ENCODE measurements around the gene MGRN1. TPM values are rescaled to one million over a fixed set of nuclear protein-coding genes. Genes with fewer than 3 reads are reported as not detected.

Gene MGRN1
- total RNA-seq, 1 experiment from 2014 or later, result 61.3 TPM

GRCh38 chr16:4637501-4638166 lies 13.0 kb downstream of the MGRN1 start:
- H3K9me3 Mint-ChIP-seq (ENCODE audit: unreplicated experiment), result no peaks in the 10 kb centered on the region
- no peak overlapping the region for H3K27ac Mint-ChIP-seq (ENCODE audit: low read depth, unreplicated experiment)
- H3K4me3 Mint-ChIP-seq (ENCODE audit: unreplicated experiment), result no peak overlapping the region
- no peak for DNase-seq (ENCODE audit: unreplicated experiment)
- CTCF ChIA-PET, result interaction anchor here (0.6 to 3.2 kb wide), 6 partner anchors 13 to 131 kb away, joined by 3 to 22 read pairs (median 3); partner anchors contain the start of gene MGRN1
- H3K4me1 Mint-ChIP-seq (ENCODE audit: insufficient read depth, unreplicated experiment), result no peaks in the 10 kb centered on the region
- POLR2A ChIA-PET, result interaction anchor here (0.6 to 0.9 kb wide), 2 partner anchors 9 to 1656 kb away, joined by 3 read pairs; no protein-coding TSS in a partner anchor
- no TSS peak for BruUV-seq (replicated peaks)
- H3K36me3 Mint-ChIP-seq (ENCODE audit: insufficient read depth, unreplicated experiment), result peaks cover 34% of the 10 kb centered on the region
- no peak for TF ChIP-seq CTCF (IDR thresholded peaks at IDR 0.05; ENCODE audit: unreplicated experiment)
- no peaks in the 10 kb centered on the region for H3K27me3 Mint-ChIP-seq (ENCODE audit: insufficient read depth, unreplicated experiment)
- intact Hi-C loops (cut with micrococcal nuclease), result no loop called here

- no peak for DNase-seq (ENCODE audit: unreplicated experiment)
- TF ChIP-seq CTCF (IDR thresholded peaks at IDR 0.05; ENCODE audit: unreplicated experiment), result no peak
- no peaks in the 10 kb centered on the region for H3K4me1 Mint-ChIP-seq (ENCODE audit: insufficient read depth, unreplicated experiment)
- intact Hi-C loops (cut with micrococcal nuclease), result no loop called here
- no peaks in the 10 kb centered on the region for H3K27me3 Mint-ChIP-seq (ENCODE audit: insufficient read depth, unreplicated experiment)
- POLR2A ChIA-PET, result no interaction called here
- CTCF ChIA-PET, result interaction anchor here (0.5 kb wide), 1 partner anchor 21 kb away, joined by 4 read pairs; no protein-coding TSS in a partner anchor
- no peaks in the 10 kb centered on the region for H3K9me3 Mint-ChIP-seq (ENCODE audit: unreplicated experiment)
- peaks cover 28% of the 10 kb centered on the region for H3K36me3 Mint-ChIP-seq (ENCODE audit: insufficient read depth, unreplicated experiment)
- H3K4me3 Mint-ChIP-seq (ENCODE audit: unreplicated experiment), result no peak overlapping the region
- H3K27ac Mint-ChIP-seq (ENCODE audit: low read depth, unreplicated experiment), result peak overlapping the region; percentile 50
- BruUV-seq (replicated peaks), result no TSS peak
Observed at GRCh38 chr16:4639899-4640509, 15.4 kb downstream of the MGRN1 start.

GRCh38 chr16:4640572-4641305 lies 16.1 kb downstream of the MGRN1 start:
- H3K27me3 Mint-ChIP-seq (ENCODE audit: insufficient read depth, unreplicated experiment), result no peaks in the 10 kb centered on the region
- intact Hi-C loops (cut with micrococcal nuclease), result no loop called here
- POLR2A ChIA-PET, result no interaction called here
- no peak for TF ChIP-seq CTCF (IDR thresholded peaks at IDR 0.05; ENCODE audit: unreplicated experiment)
- H3K4me3 Mint-ChIP-seq (ENCODE audit: unreplicated experiment), result no peak overlapping the region
- no peak for DNase-seq (ENCODE audit: unreplicated experiment)
- no peaks in the 10 kb centered on the region for H3K9me3 Mint-ChIP-seq (ENCODE audit: unreplicated experiment)
- no TSS peak for BruUV-seq (replicated peaks)
- peaks cover 26% of the 10 kb centered on the region for H3K36me3 Mint-ChIP-seq (ENCODE audit: insufficient read depth, unreplicated experiment)
- H3K27ac Mint-ChIP-seq (ENCODE audit: low read depth, unreplicated experiment), result no peak overlapping the region
- H3K4me1 Mint-ChIP-seq (ENCODE audit: insufficient read depth, unreplicated experiment), result no peaks in the 10 kb centered on the region
- CTCF ChIA-PET, result interaction anchor here (0.6 to 1.4 kb wide), 2 partner anchors 9 to 56 kb away, joined by 4 to 8 read pairs; no protein-coding TSS in a partner anchor

- no peaks in the 10 kb centered on the region for H3K4me1 Mint-ChIP-seq (ENCODE audit: insufficient read depth, unreplicated experiment)
- no peaks in the 10 kb centered on the region for H3K27me3 Mint-ChIP-seq (ENCODE audit: insufficient read depth, unreplicated experiment)
- DNase-seq (ENCODE audit: unreplicated experiment), result no peak
- peaks cover 20% of the 10 kb centered on the region for H3K36me3 Mint-ChIP-seq (ENCODE audit: insufficient read depth, unreplicated experiment)
- no peak overlapping the region for H3K27ac Mint-ChIP-seq (ENCODE audit: low read depth, unreplicated experiment)
- intact Hi-C loops (cut with micrococcal nuclease), result no loop called here
- no TSS peak for BruUV-seq (replicated peaks)
- ChIA-PET CTCF (interaction anchor here (0.6 to 1.4 kb wide), 2 partner anchors 9 to 56 kb away, joined by 4 to 8 read pairs; no protein-coding TSS in a partner anchor), POLR2A (no interaction called here)
- H3K4me3 Mint-ChIP-seq (ENCODE audit: unreplicated experiment), result no peak overlapping the region
- no peaks in the 10 kb centered on the region for H3K9me3 Mint-ChIP-seq (ENCODE audit: unreplicated experiment)
- TF ChIP-seq CTCF (IDR thresholded peaks at IDR 0.05; ENCODE audit: unreplicated experiment), result no peak
Observed at GRCh38 chr16:4641306-4641687, 16.7 kb downstream of the MGRN1 start.

All from MCF 10A (cell line).